ENCODE data around the gene NUDCD3. TPM values are rescaled to one million over a fixed set of nuclear protein-coding genes. Genes with fewer than 3 reads are reported as not detected.

Gene NUDCD3
- total and polyA plus RNA-seq, 12 donors = 16.2 to 116 (median 102) TPM

DNA sequence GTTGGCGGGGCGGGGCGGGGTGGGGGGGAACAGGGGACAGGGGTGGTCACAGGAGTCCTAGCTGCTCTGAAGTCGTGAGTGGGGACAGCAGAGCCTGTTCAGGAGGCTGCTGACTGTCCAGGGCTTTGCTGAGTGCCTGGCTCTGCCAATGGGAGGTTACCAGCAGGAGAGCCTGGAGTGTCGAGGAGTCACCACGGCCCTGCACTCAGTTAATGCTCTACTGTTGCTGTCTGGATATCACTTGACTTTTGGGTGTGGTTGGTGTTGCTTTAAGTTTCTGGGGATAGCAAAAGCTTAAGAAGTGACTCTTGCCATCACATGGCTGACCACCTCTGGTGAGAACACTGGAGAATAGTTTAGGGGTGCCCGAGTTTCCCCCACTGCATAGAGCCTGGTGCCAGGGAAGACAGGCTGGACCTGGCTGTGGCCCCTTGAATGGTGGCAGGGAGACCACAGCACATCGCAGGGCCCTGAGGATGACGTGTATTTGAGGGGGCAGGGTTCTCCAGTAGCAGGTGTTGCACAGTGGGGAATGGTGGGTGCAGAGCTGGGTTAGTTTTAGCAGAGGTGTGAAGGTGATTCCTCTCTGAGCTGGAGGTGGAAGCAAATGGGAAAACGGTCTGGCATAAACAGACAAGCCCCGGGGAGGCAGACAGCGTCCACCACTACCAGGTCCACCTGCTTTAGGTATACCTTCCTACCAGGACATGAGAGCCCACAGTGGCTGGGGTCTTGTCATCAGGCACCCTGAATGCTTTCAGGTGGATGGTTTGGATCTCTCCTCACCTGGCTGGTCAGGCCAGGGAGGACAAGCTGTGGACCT lies 110.9 kb downstream of the NUDCD3 start:
- Histone ChIP-seq H3K4me1 (peaks cover 0 to 22% (median 12%) of the 10 kb centered on the region in 9 donors), H3K4me3 (no peak overlapping the region), H3K27me3 (no peaks in the 10 kb centered on the region), H3K36me3 (peaks cover 0 to 33% (median 0%) of the 10 kb centered on the region in 9 donors), H3K9me3 (no peaks in the 10 kb centered on the region), H3K27ac (no peak overlapping the region)
- intact Hi-C loops (cut with DNase I) = loop anchor here in 1 of 10 donors (10.0 kb wide), 1 partner anchor 95 kb away; no protein-coding TSS in a partner anchor
- 90 to 91% methylated on average over 12 of the region's 12 CpGs for WGBS, 2 donors
- ATAC-seq = no peak
- TF ChIP-seq CTCF (IDR thresholded peaks at IDR 0.05) = no peak
- DNase-seq = no peak

- peaks cover 0 to 25% (median 0%) of the 10 kb centered on the region in 9 donors for H3K36me3 ChIP-seq
- no peak overlapping the region for H3K4me3 ChIP-seq
- no peaks in the 10 kb centered on the region for H3K27me3 ChIP-seq
- H3K4me1 ChIP-seq = peaks cover 0 to 16% (median 8%) of the 10 kb centered on the region in 9 donors
- no peak overlapping the region for H3K27ac ChIP-seq
- ATAC-seq = no peak
- H3K9me3 ChIP-seq = no peaks in the 10 kb centered on the region
- TF ChIP-seq CTCF (IDR thresholded peaks at IDR 0.05) = no peak
- intact Hi-C loops (cut with DNase I) = loop anchor here in 1 of 10 donors (10.0 kb wide), 1 partner anchor 96 kb away; no protein-coding TSS in a partner anchor
- WGBS, 2 donors = 71 to 81% methylated on average over 3 of the region's 3 CpGs
- no peak for DNase-seq
These were observed 111.7 kb downstream of the NUDCD3 start for GRCh38 chr7:44378744-44379143.

- no peaks in the 10 kb centered on the region for H3K27me3 ChIP-seq
- no peaks in the 10 kb centered on the region for H3K9me3 ChIP-seq
- TF ChIP-seq CTCF (IDR thresholded peaks at IDR 0.05) = no peak
- H3K4me3 ChIP-seq = no peak overlapping the region
- intact Hi-C loops (cut with DNase I) = loop anchor here in 1 of 10 donors (10.0 kb wide), 1 partner anchor 97 kb away; no protein-coding TSS in a partner anchor
- peaks cover 0 to 7% (median 2%) of the 10 kb centered on the region in 9 donors for H3K4me1 ChIP-seq
- no peak for DNase-seq
- no peak overlapping the region for H3K27ac ChIP-seq
- ATAC-seq = no peak
- peaks cover 0 to 20% (median 0%) of the 10 kb centered on the region in 9 donors for H3K36me3 ChIP-seq
- 82 to 93% methylated on average over 5 of the region's 5 CpGs for whole genome bisulfite sequencing, 2 donors
These were observed 112.6 kb downstream of the NUDCD3 start for GRCh38 chr7:44377681-44378421.

DNA sequence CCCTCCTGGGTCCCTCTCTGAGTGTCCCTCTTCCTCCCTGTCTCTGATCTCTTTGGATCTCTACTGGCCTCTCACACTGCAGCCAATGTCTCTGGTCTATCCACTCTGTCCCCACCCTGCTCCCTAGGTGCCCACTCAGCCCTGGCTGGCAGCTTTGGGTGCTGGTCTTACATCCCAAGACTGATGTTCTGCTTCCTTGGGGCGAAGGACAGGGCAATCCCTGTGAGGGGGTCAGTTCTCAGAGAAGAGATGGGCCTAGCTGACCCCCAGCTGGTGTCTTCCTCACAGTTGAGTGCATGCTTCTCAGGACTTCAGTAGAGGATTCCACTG lies 113.4 kb downstream of the NUDCD3 start:
- peaks cover 0 to 12% (median 0%) of the 10 kb centered on the region in 9 donors for H3K36me3 ChIP-seq
- intact Hi-C loops (cut with DNase I) = loop anchor here in 1 of 10 donors (10.0 kb wide), 1 partner anchor 98 kb away; no protein-coding TSS in a partner anchor
- H3K4me1 ChIP-seq = no peaks in the 10 kb centered on the region
- TF ChIP-seq CTCF (IDR thresholded peaks at IDR 0.05) = no peak
- no peak overlapping the region for H3K27ac ChIP-seq
- no peak overlapping the region for H3K4me3 ChIP-seq
- DNase-seq (no peak), ATAC-seq (no peak)
- H3K9me3 ChIP-seq = no peaks in the 10 kb centered on the region
- WGBS, 2 donors = 84 to 90% methylated on average over 1 of the region's 1 CpG
- no peaks in the 10 kb centered on the region for H3K27me3 ChIP-seq
